Osteocyte (in vitro differentiated cells): ENCODE data around the gene IL17A. TPM values are rescaled to one million over a fixed set of nuclear protein-coding genes. Genes with fewer than 3 reads are reported as not detected.

Experiments used
- DNase-seq: peaks from one replicate; pipeline ENCODE4 v3.0.0; 2021; ENCODE audit warnings: mixed read lengths; ENCODE audit not compliant: unreplicated experiment; ENCODE audit errors: extremely low spot score
- H3K27ac Mint-ChIP-seq: one replicate; pipeline ENCODE4 v1.8.0; 2021; ENCODE audit warnings: mild to moderate bottlenecking, mixed read lengths; ENCODE audit not compliant: unreplicated experiment
- H3K27me3 Mint-ChIP-seq: one replicate; pipeline ENCODE4 v1.8.0; 2021; ENCODE audit warnings: mixed read lengths; ENCODE audit not compliant: unreplicated experiment
- H3K36me3 Mint-ChIP-seq: one replicate; pipeline ENCODE4 v1.8.0; 2021; ENCODE audit warnings: mixed read lengths; ENCODE audit not compliant: unreplicated experiment
- H3K4me1 Mint-ChIP-seq: one replicate; pipeline ENCODE4 v1.8.0; 2021; ENCODE audit warnings: mixed read lengths; ENCODE audit not compliant: unreplicated experiment
- H3K4me3 Mint-ChIP-seq: one replicate; pipeline ENCODE4 v1.8.0; 2021; ENCODE audit warnings: mild to moderate bottlenecking, moderate library complexity, mixed read lengths; ENCODE audit not compliant: unreplicated experiment
- H3K9me3 Mint-ChIP-seq: one replicate; pipeline ENCODE4 v1.8.0; 2021; ENCODE audit warnings: mixed read lengths; ENCODE audit not compliant: unreplicated experiment
- CTCF ChIP-seq: fragments of 200-600 bp; sonication (generic); IDR thresholded peaks from 2 replicates; pipeline ENCODE4 v1.5.0; 2021; ENCODE audit warnings: antibody characterized with exemption, mild to moderate bottlenecking, moderate library complexity
- total RNA-seq: library from RNA; stranded (reverse); gene quantifications from 2 replicates; pipeline ENCODE4 v1.2.1, GENCODE V29; 2021

Gene IL17A
- total RNA-seq, 1 donor from 2014 or later = not detected

GRCh38 chr6:52149949-52150348, 36.2 kb upstream of the IL17A start:
- Mint-ChIP-seq H3K27me3 (peaks cover 12% of the 10 kb centered on the region), H3K27ac (no peak overlapping the region), H3K4me1 (peaks cover 2% of the 10 kb centered on the region), H3K9me3 (no peaks in the 10 kb centered on the region), H3K4me3 (no peak overlapping the region), H3K36me3 (no peaks in the 10 kb centered on the region)
- no peak for DNase-seq
- no peak for TF ChIP-seq CTCF

GRCh38 chr6:52152070-52152423, 34.1 kb upstream of the IL17A start:
- H3K4me1 Mint-ChIP-seq = peaks cover 2% of the 10 kb centered on the region
- no peaks in the 10 kb centered on the region for H3K9me3 Mint-ChIP-seq

GRCh38 chr6:52152711-52153160, 33.4 kb upstream of the IL17A start:
- no peak overlapping the region for H3K4me3 Mint-ChIP-seq
- peaks cover 2% of the 10 kb centered on the region for H3K4me1 Mint-ChIP-seq
- H3K27ac Mint-ChIP-seq = no peak overlapping the region

More at GRCh38 chr6:52152070-52152423, 34.1 kb upstream of the IL17A start:
- Mint-ChIP-seq H3K36me3 (no peaks in the 10 kb centered on the region), H3K27me3 (peaks cover 17% of the 10 kb centered on the region), H3K4me3 (no peak overlapping the region), H3K27ac (no peak overlapping the region)
- no peak for TF ChIP-seq CTCF
- no peak for DNase-seq

GRCh38 chr6:52154381-52154780, 31.8 kb upstream of the IL17A start:
- peaks cover 2% of the 10 kb centered on the region for H3K4me1 Mint-ChIP-seq
- H3K4me3 Mint-ChIP-seq = no peak overlapping the region
- H3K9me3 Mint-ChIP-seq = no peaks in the 10 kb centered on the region
- DNase-seq = no peak
- TF ChIP-seq CTCF = no peak
- H3K27me3 Mint-ChIP-seq = peaks cover 26% of the 10 kb centered on the region
- no peaks in the 10 kb centered on the region for H3K36me3 Mint-ChIP-seq
- no peak overlapping the region for H3K27ac Mint-ChIP-seq

More at GRCh38 chr6:52152711-52153160, 33.4 kb upstream of the IL17A start:
- TF ChIP-seq CTCF = no peak
- Mint-ChIP-seq H3K27me3 (peaks cover 17% of the 10 kb centered on the region), H3K36me3 (no peaks in the 10 kb centered on the region), H3K9me3 (no peaks in the 10 kb centered on the region)
- DNase-seq = no peak

GRCh38 chr6:52155791-52156576, 30.2 kb upstream of the IL17A start:
- no peak overlapping the region for H3K27ac Mint-ChIP-seq
- H3K27me3 Mint-ChIP-seq = peaks cover 34% of the 10 kb centered on the region
- no peaks in the 10 kb centered on the region for H3K9me3 Mint-ChIP-seq
- no peak for TF ChIP-seq CTCF
- no peak overlapping the region for H3K4me3 Mint-ChIP-seq
- H3K4me1 Mint-ChIP-seq = peaks cover 2% of the 10 kb centered on the region
- H3K36me3 Mint-ChIP-seq = no peaks in the 10 kb centered on the region
- no peak for DNase-seq
